NCI-H2196 treated with DMSO at 0.1 percent for 48 hours (cell line): ENCODE data around the gene G6PC3.

Source experiments
- DNase-seq: peaks from one replicate; lab custom pipeline; 2025; ENCODE audit not compliant: unreplicated experiment; lab: John Stamatoyannopoulos, UW

Gene G6PC3

DNA sequence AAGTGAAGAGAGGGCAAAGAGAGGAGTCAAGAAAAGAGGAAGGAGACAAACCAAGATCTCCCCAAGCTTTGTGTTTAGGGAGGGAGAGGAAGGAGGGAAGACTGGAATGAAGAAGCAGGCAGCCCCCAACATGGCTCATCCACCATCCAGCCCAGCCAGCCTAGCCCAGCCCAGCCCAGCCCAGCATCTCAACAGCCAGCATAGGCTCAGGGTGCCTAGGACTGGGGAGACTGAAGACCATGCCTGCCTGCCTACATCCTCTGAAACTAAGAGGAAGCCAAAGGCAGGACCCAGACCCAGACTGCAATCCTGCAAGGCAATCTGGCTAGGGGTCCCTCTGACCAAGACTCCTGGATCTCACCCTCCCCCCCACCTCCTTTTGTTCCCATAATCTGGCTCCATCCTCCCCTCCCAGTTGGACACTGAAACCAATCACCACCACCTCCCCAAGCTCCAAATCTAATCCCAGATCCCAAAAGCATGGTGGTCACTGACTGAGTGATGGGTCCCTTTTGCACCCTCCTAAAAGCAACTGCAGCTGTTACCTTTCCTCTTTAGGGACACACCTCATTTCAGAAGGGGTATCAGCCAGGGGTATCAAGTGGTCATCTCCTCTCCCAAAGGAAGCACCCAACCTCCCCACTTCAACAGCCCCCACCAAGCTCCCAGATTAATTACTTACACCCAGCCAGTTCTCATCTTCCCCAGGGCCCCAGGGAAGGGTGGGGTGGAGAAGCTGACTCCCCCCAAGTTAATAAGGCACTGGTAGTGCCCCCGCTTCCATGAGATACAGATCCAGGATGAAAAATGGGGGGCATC lies 51.7 kb downstream of the G6PC3 start:
- DNase-seq, result no peak

DNA sequence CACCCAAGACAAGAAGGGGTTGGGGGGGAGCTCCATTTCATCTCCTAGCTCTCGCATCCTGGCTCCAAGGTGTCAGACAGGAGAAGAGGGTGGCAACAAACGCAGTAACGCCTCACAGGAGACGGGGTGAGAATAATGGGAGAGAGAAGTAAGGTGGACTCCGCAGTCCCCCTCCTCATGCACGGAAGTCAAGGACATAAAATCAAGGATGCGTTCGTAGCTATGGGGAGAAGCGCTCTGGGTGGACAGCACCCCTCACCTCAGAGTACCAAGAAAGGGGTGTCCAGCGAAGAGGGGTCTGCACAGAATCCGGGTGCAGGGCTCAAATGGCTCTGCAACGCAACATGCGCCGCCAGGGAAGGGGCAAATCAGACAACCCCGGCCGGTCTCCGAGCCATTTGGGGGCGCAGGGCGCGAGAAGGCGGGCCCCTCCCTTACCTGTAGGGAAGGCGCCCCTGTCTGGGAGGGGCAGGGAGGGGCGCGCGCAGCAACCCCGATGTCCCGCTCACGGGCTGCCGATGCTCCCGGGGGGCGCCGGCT lies 52.4 kb downstream of the G6PC3 start:
- no peak for DNase-seq

DNA sequence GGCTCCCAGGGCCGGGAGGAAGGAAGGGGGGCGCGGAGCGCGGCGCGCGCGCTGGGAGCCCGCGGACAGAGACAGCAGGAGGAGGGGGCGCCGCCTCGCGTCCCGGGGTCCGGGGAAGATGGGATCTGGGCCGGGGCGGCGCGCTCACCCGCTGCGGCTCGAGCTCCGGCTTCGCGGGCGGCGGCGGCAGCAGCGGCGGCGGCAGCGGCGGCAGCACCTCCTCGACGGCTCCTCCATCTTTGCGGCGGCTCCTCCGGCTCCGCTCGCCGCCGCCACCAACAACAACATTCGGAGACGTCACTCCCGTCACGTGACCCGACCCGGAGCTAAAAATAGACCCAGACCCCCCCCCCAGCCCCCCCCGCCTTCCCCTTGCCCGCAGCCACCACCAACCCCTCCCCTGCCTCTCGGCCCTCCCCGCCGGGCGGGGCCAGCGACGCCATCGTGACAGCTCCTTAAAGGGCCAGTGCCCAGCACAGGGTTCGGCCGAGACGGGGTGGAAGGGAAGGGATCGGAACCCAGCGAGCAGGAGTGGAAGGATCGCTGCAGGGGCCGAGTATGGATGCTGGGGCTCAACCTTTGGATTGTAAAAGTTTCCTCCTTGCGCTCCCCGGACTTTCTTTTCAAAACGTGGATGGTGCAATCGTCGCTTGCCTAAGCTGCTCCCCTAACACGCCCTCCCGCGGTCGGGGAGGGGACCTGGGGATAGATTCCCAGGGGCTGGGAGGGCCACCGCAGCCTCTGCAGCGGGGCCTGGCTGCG lies 53.0 kb downstream of the G6PC3 start, which contains the start of gene HDAC5:
Gene HDAC5, minus strand, starts transcription at position 286 of the 762 bp plus-strand sequence. CDS start 6,126 bp downstream, outside the sequence.
- peak; percentile 76 for DNase-seq

DNA sequence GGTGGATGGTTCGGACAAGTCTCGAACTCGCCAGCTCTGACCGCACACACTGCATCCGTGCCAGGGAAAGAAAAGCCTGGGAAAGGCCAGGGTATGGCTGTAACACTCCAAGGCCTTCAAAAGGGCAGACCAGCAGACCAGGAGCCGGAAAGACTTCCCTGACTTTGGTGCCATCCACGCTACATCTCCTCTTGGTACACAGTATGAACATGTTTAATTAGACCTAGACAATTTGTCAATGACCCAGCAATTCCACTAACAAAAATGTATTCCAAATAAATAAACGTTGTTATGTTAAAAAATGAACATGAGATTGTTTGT lies 53.5 kb downstream of the G6PC3 start:
- DNase-seq, result no peak
